Stimulated activated CD8-positive, alpha-beta memory T cell treated with anti-CD3 and anti-CD28 coated beads, Interleukin-2, amount 100 ng/mL, for 1 hour (primary cell): ENCODE results near the gene FRS2.

Experiments
- DNase-seq, 2 donors: peaks; one replicate each; pipeline ENCODE4 v3.0.0-alpha.2; 2020; ENCODE audit warnings: low read depth in 2 of 2

FRS2 gene

GRCh38 chr12:69627501-69627900 lies 157.3 kb downstream of the FRS2 start:
- DNase-seq, result no peak
